ENCODE results near the gene GATB.

- TF ChIP-seq, protein P1, sequence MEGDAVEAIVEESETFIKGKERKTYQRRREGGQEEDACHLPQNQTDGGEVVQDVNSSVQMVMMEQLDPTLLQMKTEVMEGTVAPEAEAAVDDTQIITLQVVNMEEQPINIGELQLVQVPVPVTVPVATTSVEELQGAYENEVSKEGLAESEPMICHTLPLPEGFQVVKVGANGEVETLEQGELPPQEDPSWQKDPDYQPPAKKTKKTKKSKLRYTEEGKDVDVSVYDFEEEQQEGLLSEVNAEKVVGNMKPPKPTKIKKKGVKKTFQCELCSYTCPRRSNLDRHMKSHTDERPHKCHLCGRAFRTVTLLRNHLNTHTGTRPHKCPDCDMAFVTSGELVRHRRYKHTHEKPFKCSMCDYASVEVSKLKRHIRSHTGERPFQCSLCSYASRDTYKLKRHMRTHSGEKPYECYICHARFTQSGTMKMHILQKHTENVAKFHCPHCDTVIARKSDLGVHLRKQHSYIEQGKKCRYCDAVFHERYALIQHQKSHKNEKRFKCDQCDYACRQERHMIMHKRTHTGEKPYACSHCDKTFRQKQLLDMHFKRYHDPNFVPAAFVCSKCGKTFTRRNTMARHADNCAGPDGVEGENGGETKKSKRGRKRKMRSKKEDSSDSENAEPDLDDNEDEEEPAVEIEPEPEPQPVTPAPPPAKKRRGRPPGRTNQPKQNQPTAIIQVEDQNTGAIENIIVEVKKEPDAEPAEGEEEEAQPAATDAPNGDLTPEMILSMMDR (IDR thresholded peaks at IDR 0.05; ENCODE audit: poor library complexity): no peak
- TF ChIP-seq EZH2 (IDR thresholded peaks at IDR 0.05; ENCODE audit: borderline replicate concordance) (no peak), EZH2phosphoT487 (IDR thresholded peaks at IDR 0.05; ENCODE audit: low read depth, severe bottlenecking, unreplicated experiment) (no peak)
These were observed 36.3 kb upstream of the GATB start for GRCh38 chr4:151797131-151797530.

Measured in hepatocyte (in vitro differentiated cells).